Mesendoderm (in vitro differentiated cells): ENCODE measurements around the gene B3GNT5.
A peak's percentile ranks its signal among the peaks of the same experiment; 100 is the strongest.

Experiments
- DNase-seq: peaks from one replicate; pipeline ENCODE4 v3.0.0; 2013
- H2AK5ac ChIP-seq: 2 replicates; pipeline ENCODE4 v1.6.1; 2013; ENCODE audit warnings: low read length, inconsistent platforms
- H2BK120ac ChIP-seq: 2 replicates; pipeline ENCODE4 v1.6.1; 2013; ENCODE audit warnings: low read depth, mild to moderate bottlenecking, low read length, moderate library complexity, mixed read lengths
- H2BK15ac ChIP-seq: replicated peaks from 2 replicates; pipeline ENCODE4 v1.6.1; 2013; ENCODE audit warnings: low read depth, mild to moderate bottlenecking, moderate library complexity
- H2BK5ac ChIP-seq: 2 replicates; pipeline ENCODE4 v1.6.1; 2013; ENCODE audit warnings: low read length, inconsistent platforms
- H3K18ac ChIP-seq: 2 replicates; pipeline ENCODE4 v1.6.1; 2013; ENCODE audit warnings: mild to moderate bottlenecking, low read length, mixed read lengths
- H3K23ac ChIP-seq: one replicate; pipeline ENCODE4 v1.6.1; 2013; ENCODE audit warnings: low read length
- H3K27ac ChIP-seq: 2 replicates; pipeline ENCODE4 v1.5.1; 2013; ENCODE audit warnings: low read depth, mild to moderate bottlenecking, inconsistent platforms, low read length, moderate library complexity
- H3K27me3 ChIP-seq: 2 replicates; pipeline ENCODE4 v1.6.1; 2013; ENCODE audit warnings: low read length, control low read depth, mild to moderate bottlenecking, inconsistent platforms; ENCODE audit not compliant: insufficient read depth, poor library complexity
- H3K36me3 ChIP-seq: 2 replicates; pipeline ENCODE4 v1.6.1; 2013; ENCODE audit warnings: low read length, inconsistent platforms; ENCODE audit not compliant: control insufficient read depth, insufficient read depth
- H3K4ac ChIP-seq: one replicate; pipeline ENCODE4 v1.6.1; 2013; ENCODE audit warnings: low read depth, mild to moderate bottlenecking, low read length, moderate library complexity
- H3K4me1 ChIP-seq: 2 replicates; pipeline ENCODE4 v1.6.1; 2013; ENCODE audit warnings: low read depth, low read length, inconsistent platforms; ENCODE audit not compliant: control insufficient read depth
- H3K4me2 ChIP-seq: 2 replicates; pipeline ENCODE4 v1.6.1; 2013; ENCODE audit warnings: low read length
- H3K4me3 ChIP-seq: 2 replicates; pipeline ENCODE4 v1.5.1; 2013; ENCODE audit warnings: mild to moderate bottlenecking, low read length
- H3K56ac ChIP-seq: one replicate; pipeline ENCODE4 v1.6.1; 2013; ENCODE audit warnings: low read length
- H3K79me1 ChIP-seq: 2 replicates; pipeline ENCODE4 v1.6.1; 2013; ENCODE audit warnings: low read length, inconsistent platforms
- H3K79me2 ChIP-seq: 2 replicates; pipeline ENCODE4 v1.6.1; 2013; ENCODE audit warnings: mild to moderate bottlenecking, low read length; ENCODE audit not compliant: control insufficient read depth, insufficient read depth
- H3K9ac ChIP-seq: 2 replicates; pipeline ENCODE4 v1.6.1; 2013; ENCODE audit warnings: low read length, inconsistent platforms
- H4K5ac ChIP-seq: one replicate; pipeline ENCODE4 v1.6.1; 2013; ENCODE audit warnings: low read length
- H4K8ac ChIP-seq: one replicate; pipeline ENCODE4 v1.6.1; 2013; ENCODE audit warnings: low read depth, mild to moderate bottlenecking, control low read depth, low read length, moderate library complexity
- WGBS: extraction: QIAGEN DNeasy Blood & Tissue Kit; methylation state at CpG from one replicate; pipeline ENCODE4 v1.1.7; 2013; ENCODE audit warnings: low lambda C conversion rate, missing lambda C conversion rate; ENCODE audit not compliant: insufficient coverage; ENCODE audit errors: extremely low coverage; 5-methylcytosine and 5-hydroxymethylcytosine counted together

B3GNT5 gene

DNA sequence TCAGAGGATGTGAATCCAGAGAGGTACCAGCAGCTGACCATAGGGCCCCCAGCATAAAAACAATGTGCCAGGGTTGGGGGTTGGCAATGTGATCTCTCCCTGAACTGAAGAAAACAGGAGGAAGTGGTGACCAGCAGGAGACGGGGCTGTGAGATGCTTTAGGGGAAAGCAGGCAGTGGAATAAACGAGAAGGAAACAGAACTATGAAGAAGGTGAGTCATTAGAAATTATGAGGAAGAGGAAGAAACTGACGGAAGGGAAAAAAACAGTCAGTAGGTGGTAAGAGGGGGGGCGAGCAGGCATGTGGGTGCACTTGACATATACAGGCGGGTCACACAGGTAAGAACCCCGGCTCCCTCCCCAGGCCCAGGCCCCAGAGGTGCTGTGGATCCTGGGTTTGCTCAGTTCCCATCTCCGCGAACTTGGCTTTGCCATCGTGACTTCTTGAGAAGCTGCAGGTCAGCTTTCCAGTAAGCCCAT lies 42.2 kb upstream of the B3GNT5 start:
- no CpG with 5 or more reads among the region's 9 CpGs for WGBS
- no peak for DNase-seq
- no peak overlapping the region for H3K27ac ChIP-seq

DNA sequence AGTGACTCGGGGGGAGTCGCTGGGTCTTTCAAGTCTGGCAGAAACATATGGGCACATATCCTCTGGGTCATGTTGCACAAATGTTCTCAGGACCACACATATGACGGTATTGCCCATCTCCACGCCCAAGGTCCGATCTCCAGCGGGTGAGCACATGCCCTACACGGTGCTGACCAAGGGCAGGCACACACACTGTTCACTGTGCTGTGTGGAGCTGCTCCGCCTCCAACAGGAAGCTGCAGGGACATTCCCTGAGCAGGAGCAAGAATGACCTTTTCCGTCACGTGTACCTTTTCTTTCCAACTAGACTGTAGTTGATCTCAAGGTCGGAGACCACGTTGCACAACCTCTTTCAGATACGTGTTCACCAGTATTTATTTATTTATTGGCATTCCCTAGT lies 41.7 kb upstream of the B3GNT5 start:
- no peak overlapping the region for H2AK5ac ChIP-seq
- no peak for DNase-seq

More for the DNA sequence above, 42.2 kb upstream of the B3GNT5 start:
- Histone ChIP-seq H3K4me1 (no peaks in the 10 kb centered on the region), H4K5ac (no peak overlapping the region), H2AK5ac (no peak overlapping the region), H3K4ac (no peak overlapping the region), H4K8ac (no peak overlapping the region), H2BK5ac (no peak overlapping the region), H2BK120ac (no peak overlapping the region), H3K27me3 (no peaks in the 10 kb centered on the region), H3K56ac (no peak overlapping the region), H3K23ac (no peak overlapping the region), H3K4me2 (no peak overlapping the region), H3K79me1 (no peaks in the 10 kb centered on the region), H3K4me3 (no peak overlapping the region), H3K18ac (no peak overlapping the region), H3K9ac (no peak overlapping the region), H2BK15ac (no peak overlapping the region), H3K36me3 (no peaks in the 10 kb centered on the region), H3K79me2 (no peaks in the 10 kb centered on the region)

GRCh38 chr3:183212096-183212495 lies 41.0 kb upstream of the B3GNT5 start:
- no peaks in the 10 kb centered on the region for H3K36me3 ChIP-seq
- H3K79me1 ChIP-seq, result no peaks in the 10 kb centered on the region
- H4K8ac ChIP-seq, result no peak overlapping the region
- no peak overlapping the region for H2BK15ac ChIP-seq
- no peak overlapping the region for H4K5ac ChIP-seq
- H3K4me3 ChIP-seq, result no peak overlapping the region
- no peak overlapping the region for H3K9ac ChIP-seq
- H3K27me3 ChIP-seq, result no peaks in the 10 kb centered on the region
- no CpG with 5 or more reads among the region's 12 CpGs for WGBS
- DNase-seq, result no peak
- no peak overlapping the region for H3K23ac ChIP-seq
- no peak overlapping the region for H2AK5ac ChIP-seq
- H3K18ac ChIP-seq, result no peak overlapping the region
- H3K56ac ChIP-seq, result no peak overlapping the region
- H3K79me2 ChIP-seq, result no peaks in the 10 kb centered on the region
- no peak overlapping the region for H2BK120ac ChIP-seq
- no peak overlapping the region for H3K4me2 ChIP-seq
- no peak overlapping the region for H2BK5ac ChIP-seq
- no peak overlapping the region for H3K27ac ChIP-seq
- H3K4ac ChIP-seq, result no peak overlapping the region
- H3K4me1 ChIP-seq, result no peaks in the 10 kb centered on the region

More for the DNA sequence above, 41.7 kb upstream of the B3GNT5 start:
- no peak overlapping the region for H4K8ac ChIP-seq
- H3K4me3 ChIP-seq, result no peak overlapping the region
- H3K4me2 ChIP-seq, result no peak overlapping the region
- H3K36me3 ChIP-seq, result no peaks in the 10 kb centered on the region
- no peak overlapping the region for H2BK120ac ChIP-seq
- no peak overlapping the region for H3K23ac ChIP-seq
- H3K79me2 ChIP-seq, result no peaks in the 10 kb centered on the region
- no peak overlapping the region for H3K27ac ChIP-seq
- peak overlapping the region; percentile 32 for H3K56ac ChIP-seq
- no peaks in the 10 kb centered on the region for H3K4me1 ChIP-seq
- H3K9ac ChIP-seq, result no peak overlapping the region
- no peak overlapping the region for H2BK15ac ChIP-seq
- no peak overlapping the region for H4K5ac ChIP-seq
- H3K79me1 ChIP-seq, result no peaks in the 10 kb centered on the region
- no peak overlapping the region for H2BK5ac ChIP-seq
- H3K4ac ChIP-seq, result no peak overlapping the region
- no peaks in the 10 kb centered on the region for H3K27me3 ChIP-seq
- WGBS, result no CpG with 5 or more reads among the region's 13 CpGs
- H3K18ac ChIP-seq, result no peak overlapping the region

- H2BK5ac ChIP-seq, result no peak overlapping the region
- WGBS, result no CpG with 5 or more reads among the region's 7 CpGs
- H3K27ac ChIP-seq, result no peak overlapping the region
- no peak overlapping the region for H3K4me2 ChIP-seq
- H3K56ac ChIP-seq, result no peak overlapping the region
- no peak overlapping the region for H2BK15ac ChIP-seq
- H3K4me3 ChIP-seq, result no peak overlapping the region
- no peak overlapping the region for H2AK5ac ChIP-seq
- no peaks in the 10 kb centered on the region for H3K36me3 ChIP-seq
- H2BK120ac ChIP-seq, result no peak overlapping the region
- no peak overlapping the region for H3K23ac ChIP-seq
- H3K27me3 ChIP-seq, result no peaks in the 10 kb centered on the region
- no peaks in the 10 kb centered on the region for H3K79me2 ChIP-seq
- no peak overlapping the region for H4K8ac ChIP-seq
- no peaks in the 10 kb centered on the region for H3K4me1 ChIP-seq
- no peak for DNase-seq
- no peak overlapping the region for H3K4ac ChIP-seq
- no peaks in the 10 kb centered on the region for H3K79me1 ChIP-seq
- H4K5ac ChIP-seq, result no peak overlapping the region
- no peak overlapping the region for H3K18ac ChIP-seq
- no peak overlapping the region for H3K9ac ChIP-seq
These were observed 40.5 kb upstream of the B3GNT5 start for GRCh38 chr3:183212565-183212964.

GRCh38 chr3:183213415-183214276 lies 39.4 kb upstream of the B3GNT5 start:
- DNase-seq, result peak; percentile 9

DNA sequence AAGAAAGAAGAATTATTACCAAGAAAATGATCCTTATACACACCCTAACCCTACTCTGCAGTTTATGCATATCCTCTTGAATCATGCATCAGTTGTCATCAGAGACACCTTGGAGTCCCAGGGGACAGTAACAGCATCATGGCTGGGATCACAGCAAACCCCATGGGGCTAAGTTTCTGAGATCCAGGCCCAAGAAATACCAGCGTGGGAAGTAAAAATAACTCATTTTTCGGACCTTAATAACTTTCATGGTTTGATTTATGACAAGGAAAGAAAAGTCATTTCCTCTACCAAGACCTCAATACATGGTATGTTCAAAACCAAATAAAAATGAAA lies 38.8 kb upstream of the B3GNT5 start:
- H3K27me3 ChIP-seq, result no peaks in the 10 kb centered on the region
- H3K9ac ChIP-seq, result no peak overlapping the region
- H2BK120ac ChIP-seq, result no peak overlapping the region
- no peak overlapping the region for H3K23ac ChIP-seq
- DNase-seq, result no peak
- no peaks in the 10 kb centered on the region for H3K79me2 ChIP-seq
- H3K18ac ChIP-seq, result no peak overlapping the region
- H3K4me2 ChIP-seq, result no peak overlapping the region
- no peaks in the 10 kb centered on the region for H3K36me3 ChIP-seq
- no peaks in the 10 kb centered on the region for H3K4me1 ChIP-seq
- no peak overlapping the region for H4K5ac ChIP-seq
- H3K79me1 ChIP-seq, result no peaks in the 10 kb centered on the region
- no peak overlapping the region for H2BK5ac ChIP-seq
- H4K8ac ChIP-seq, result no peak overlapping the region
- H3K56ac ChIP-seq, result no peak overlapping the region
- H3K4me3 ChIP-seq, result no peak overlapping the region
- no peak overlapping the region for H2AK5ac ChIP-seq
- WGBS, result no CpG with 5 or more reads among the region's 2 CpGs
- no peak overlapping the region for H2BK15ac ChIP-seq
- no peak overlapping the region for H3K27ac ChIP-seq
- no peak overlapping the region for H3K4ac ChIP-seq

More at GRCh38 chr3:183213415-183214276, 39.4 kb upstream of the B3GNT5 start:
- H3K27me3 ChIP-seq, result no peaks in the 10 kb centered on the region
- H2BK5ac ChIP-seq, result no peak overlapping the region
- H3K4ac ChIP-seq, result no peak overlapping the region
- H2AK5ac ChIP-seq, result no peak overlapping the region
- H3K9ac ChIP-seq, result no peak overlapping the region
- no CpG with 5 or more reads among the region's 3 CpGs for WGBS
- H2BK15ac ChIP-seq, result no peak overlapping the region
- H3K4me3 ChIP-seq, result no peak overlapping the region
- H3K79me2 ChIP-seq, result no peaks in the 10 kb centered on the region
- no peak overlapping the region for H4K8ac ChIP-seq
- H3K23ac ChIP-seq, result no peak overlapping the region
- no peak overlapping the region for H4K5ac ChIP-seq
- H3K27ac ChIP-seq, result no peak overlapping the region
- no peak overlapping the region for H3K56ac ChIP-seq
- H3K4me1 ChIP-seq, result no peaks in the 10 kb centered on the region
- no peaks in the 10 kb centered on the region for H3K36me3 ChIP-seq
- H2BK120ac ChIP-seq, result no peak overlapping the region
- no peaks in the 10 kb centered on the region for H3K79me1 ChIP-seq
- no peak overlapping the region for H3K18ac ChIP-seq
- no peak overlapping the region for H3K4me2 ChIP-seq
